OCI-LY1 (cell line): ENCODE results near the gene ANKRD60.
A peak's percentile ranks its signal among the peaks of the same experiment; 100 is the strongest.

ENCODE experiments used
- H2AFZ ChIP-seq: fragments of 200-600 bp; sonication (generic), shearing (Covaris generic); 2 replicates; pipeline ENCODE4 v1.6.0; 2014; ENCODE audit warnings: antibody characterized with exemption, mild to moderate bottlenecking, low read length
- H3F3A ChIP-seq: fragments of 200-600 bp; sonication (generic), shearing (Covaris generic); 2 replicates; pipeline ENCODE4 v1.6.0; 2014; ENCODE audit warnings: mild to moderate bottlenecking, antibody characterized with exemption, low read length, moderate library complexity; ENCODE audit not compliant: insufficient read depth
- H3K27ac ChIP-seq: fragments of 200-600 bp; sonication (generic); 2 replicates; pipeline ENCODE4 v1.5.1; 2014; ENCODE audit warnings: low read length, mixed run types, mild to moderate bottlenecking, low read depth; ENCODE audit not compliant: poor library complexity, severe bottlenecking
- H3K27me3 ChIP-seq: fragments of 200-600 bp; sonication (generic); 2 replicates; pipeline ENCODE4 v1.6.0; 2014; ENCODE audit warnings: antibody characterized with exemption, mild to moderate bottlenecking, low read length, moderate library complexity; ENCODE audit not compliant: insufficient read depth
- H3K36me3 ChIP-seq: fragments of 200-600 bp; sonication (generic); 2 replicates; pipeline ENCODE4 v1.6.1; 2014; ENCODE audit warnings: mild to moderate bottlenecking, antibody characterized with exemption, low read length, moderate library complexity, mixed read lengths; ENCODE audit not compliant: insufficient read depth
- H3K4me1 ChIP-seq: fragments of 200-600 bp; sonication (generic); 2 replicates; pipeline ENCODE4 v1.5.1; 2014; ENCODE audit warnings: mild to moderate bottlenecking, low read length, moderate library complexity; ENCODE audit not compliant: insufficient read depth, severe bottlenecking
- H3K4me2 ChIP-seq: fragments of 200-600 bp; sonication (generic), shearing (Covaris generic); 2 replicates; pipeline ENCODE4 v1.6.1; 2014; ENCODE audit warnings: low read length
- H3K4me3 ChIP-seq: fragments of 200-600 bp; sonication (generic); 2 replicates; pipeline ENCODE4 v1.5.1; 2014; ENCODE audit warnings: low read length, low read depth, mild to moderate bottlenecking, mixed read lengths; ENCODE audit not compliant: poor library complexity, severe bottlenecking
- H3K79me2 ChIP-seq: fragments of 200-600 bp; shearing (Covaris generic); 2 replicates; pipeline ENCODE4 v1.6.1; 2016; ENCODE audit warnings: mixed run types, low read length, mixed read lengths; ENCODE audit not compliant: insufficient read depth
- H3K9ac ChIP-seq: fragments of 200-600 bp; sonication (generic), shearing (Covaris generic); 2 replicates; pipeline ENCODE4 v1.6.1; 2014; ENCODE audit warnings: mild to moderate bottlenecking, low read length, mixed read lengths
- H3K9me2 ChIP-seq: fragments of 200-600 bp; sonication (generic), shearing (Covaris generic); 2 replicates; pipeline ENCODE4 v1.6.1; 2014; ENCODE audit warnings: low read depth, mild to moderate bottlenecking, low read length, mixed read lengths
- H3K9me3 ChIP-seq: fragments of 200-600 bp; shearing (Covaris generic); 2 replicates; pipeline ENCODE4 v1.6.1; 2014; ENCODE audit warnings: low read length, mixed read lengths
- H4K20me1 ChIP-seq: fragments of 200-600 bp; sonication (generic), shearing (Covaris generic); 2 replicates; pipeline ENCODE4 v1.6.0; 2016; ENCODE audit warnings: mild to moderate bottlenecking, low read length; ENCODE audit not compliant: insufficient read depth
- CTCF ChIP-seq: fragments of 200-600 bp; sonication (generic), shearing (Covaris generic); IDR thresholded peaks from 2 replicates; pipeline ENCODE4 v1.5.1; 2017; ENCODE audit warnings: mild to moderate bottlenecking, antibody characterized with exemption, low read length, moderate library complexity, mixed read lengths
- EZH2 ChIP-seq: fragments of 200-600 bp; sonication (generic), shearing (Covaris generic); IDR thresholded peaks from 2 replicates; pipeline ENCODE4 v1.8.0; 2017; ENCODE audit warnings: borderline replicate concordance, mixed run types, mild to moderate bottlenecking, antibody characterized with exemption, low read length, moderate library complexity, mixed read lengths

ANKRD60 gene

GRCh38 chr20:58210398-58210747 lies 18.1 kb downstream of the ANKRD60 start:
- H3F3A ChIP-seq, result no peaks in the 10 kb centered on the region
- H3K9ac ChIP-seq, result no peak overlapping the region
- H3K27me3 ChIP-seq, result no peaks in the 10 kb centered on the region
- no peaks in the 10 kb centered on the region for H3K9me2 ChIP-seq
- TF ChIP-seq CTCF, result no peak
- TF ChIP-seq EZH2, result no peak
- H3K27ac ChIP-seq, result no peak overlapping the region
- H4K20me1 ChIP-seq, result no peaks in the 10 kb centered on the region
- H3K36me3 ChIP-seq, result no peaks in the 10 kb centered on the region
- H3K4me2 ChIP-seq, result no peak overlapping the region
- H2AFZ ChIP-seq, result no peak overlapping the region
- no peak overlapping the region for H3K4me3 ChIP-seq
- no peaks in the 10 kb centered on the region for H3K9me3 ChIP-seq
- H3K79me2 ChIP-seq, result no peaks in the 10 kb centered on the region
- no peaks in the 10 kb centered on the region for H3K4me1 ChIP-seq

GRCh38 chr20:58209652-58210397 lies 18.6 kb downstream of the ANKRD60 start:
- no peaks in the 10 kb centered on the region for H3K9me2 ChIP-seq
- H2AFZ ChIP-seq, result no peak overlapping the region
- H4K20me1 ChIP-seq, result no peaks in the 10 kb centered on the region
- no peak overlapping the region for H3K4me2 ChIP-seq
- H3K79me2 ChIP-seq, result no peaks in the 10 kb centered on the region
- H3K4me3 ChIP-seq, result no peak overlapping the region
- H3F3A ChIP-seq, result no peaks in the 10 kb centered on the region
- no peak overlapping the region for H3K27ac ChIP-seq
- no peaks in the 10 kb centered on the region for H3K4me1 ChIP-seq
- H3K36me3 ChIP-seq, result no peaks in the 10 kb centered on the region
- TF ChIP-seq CTCF (peak; percentile 100), EZH2 (no peak)
- H3K27me3 ChIP-seq, result no peaks in the 10 kb centered on the region
- H3K9me3 ChIP-seq, result no peaks in the 10 kb centered on the region
- H3K9ac ChIP-seq, result no peak overlapping the region

GRCh38 chr20:58208944-58209343 lies 19.5 kb downstream of the ANKRD60 start:
- Histone ChIP-seq H3K36me3 (no peaks in the 10 kb centered on the region), H4K20me1 (no peaks in the 10 kb centered on the region), H3K9ac (no peak overlapping the region), H3K9me3 (no peaks in the 10 kb centered on the region), H2AFZ (no peak overlapping the region), H3K4me3 (no peak overlapping the region), H3K4me1 (no peaks in the 10 kb centered on the region), H3K4me2 (no peak overlapping the region), H3K27ac (no peak overlapping the region), H3F3A (no peaks in the 10 kb centered on the region), H3K79me2 (no peaks in the 10 kb centered on the region), H3K27me3 (no peaks in the 10 kb centered on the region), H3K9me2 (no peaks in the 10 kb centered on the region)
- TF ChIP-seq CTCF, result no peak
- no peak for TF ChIP-seq EZH2
